CD14-positive monocyte (primary cell): ENCODE measurements around the gene HOXD1. TPM values are rescaled to one million over a fixed set of nuclear protein-coding genes. Genes with fewer than 3 reads are reported as not detected.

Source experiments
- DNase-seq, 3 donors: peaks; one replicate each; pipeline ENCODE4 v3.0.0-alpha.2; 2011 to 2022
- H2AFZ ChIP-seq: 2 replicates; pipeline ENCODE4 v1.6.0; 2012; ENCODE audit warnings: mild to moderate bottlenecking, low read depth, low read length, inconsistent platforms; ENCODE audit not compliant: insufficient read depth, poor library complexity, severe bottlenecking
- H3K27ac ChIP-seq, 2 donors: 1 replicate in 1 of 2; 2 replicates in 1 of 2; pipeline ENCODE4 v1.5.1; 2012 to 2013; ENCODE audit warnings: low read length in 2 of 2, control low read depth in 1 of 2, inconsistent platforms in 1 of 2, low read depth in 1 of 2, mild to moderate bottlenecking in 1 of 2
- H3K27me3 ChIP-seq, 2 donors: one replicate each; pipeline versions ENCODE4 v1.6.0 to v1.6.1; 2011 to 2013; ENCODE audit warnings: low read length in 2 of 2; ENCODE audit not compliant: control insufficient read depth in 2 of 2, insufficient read depth in 2 of 2
- H3K36me3 ChIP-seq, 2 donors: replicated peaks in 1 of 2; 1 replicate in 1 of 2; 2 replicates in 1 of 2; pipeline versions ENCODE4 v1.5.1 to v1.6.1; 2012 to 2013; ENCODE audit warnings: low read length in 2 of 2, control low read depth in 1 of 2, inconsistent platforms in 1 of 2, mild to moderate bottlenecking in 1 of 2; ENCODE audit not compliant: insufficient read depth in 2 of 2, control insufficient read depth in 1 of 2
- H3K4me1 ChIP-seq, 2 donors: 1 replicate in 1 of 2; 2 replicates in 1 of 2; pipeline versions ENCODE4 v1.5.1 to v1.6.1; 2012 to 2013; ENCODE audit warnings: low read length in 2 of 2, control low read depth in 1 of 2, inconsistent platforms in 1 of 2, mild to moderate bottlenecking in 1 of 2, moderate library complexity in 1 of 2; ENCODE audit not compliant: insufficient read depth in 2 of 2, control insufficient read depth in 1 of 2
- H3K4me2 ChIP-seq: replicated peaks from 2 replicates; pipeline ENCODE3; 2012; ENCODE audit warnings: low read length, moderate library complexity, mild to moderate bottlenecking; ENCODE audit not compliant: poor library complexity, severe bottlenecking; ENCODE audit errors: extremely low read depth
- H3K4me3 ChIP-seq, 3 experiments: fragments of 200-600 bp in 1 of 3; sonication (generic) in 1 of 3; replicated peaks in 1 of 3; 1 replicate in 2 of 3; 2 replicates in 1 of 3; pipeline ENCODE4 v1.5.1; 2011 to 2013; ENCODE audit warnings: low read length in 3 of 3, mild to moderate bottlenecking in 3 of 3, control low read depth in 2 of 3, low read depth in 2 of 3, inconsistent platforms in 1 of 3, moderate library complexity in 1 of 3
- H3K79me2 ChIP-seq: 2 replicates; pipeline ENCODE4 v1.6.0; 2012; ENCODE audit warnings: mild to moderate bottlenecking, control low read depth, inconsistent platforms, low read length, moderate library complexity; ENCODE audit not compliant: insufficient read depth
- H3K9ac ChIP-seq: 2 replicates; pipeline ENCODE4 v1.6.0; 2017; ENCODE audit warnings: low read length, mild to moderate bottlenecking; ENCODE audit not compliant: insufficient read depth, poor library complexity, severe bottlenecking
- H3K9me3 ChIP-seq, 2 donors: replicated peaks in 1 of 2; 1 replicate in 1 of 2; 2 replicates in 1 of 2; pipeline versions ENCODE4 v1.5.1 to v1.6.1; 2012 to 2013; ENCODE audit warnings: low read length in 2 of 2, control low read depth in 1 of 2; ENCODE audit not compliant: control insufficient read depth in 1 of 2, insufficient read depth in 1 of 2
- H4K20me1 ChIP-seq: 2 replicates; pipeline ENCODE4 v1.6.0; 2012; ENCODE audit warnings: mild to moderate bottlenecking, low read length, control low read depth, moderate library complexity; ENCODE audit not compliant: insufficient read depth
- H3K27ac Mint-ChIP-seq, 7 donors: one replicate each; pipeline ENCODE4 v1.8.0; 2020; ENCODE audit warnings: mild to moderate bottlenecking in 7 of 7, mixed read lengths in 7 of 7, moderate library complexity in 6 of 7, inconsistent platforms in 2 of 7
- H3K27me3 Mint-ChIP-seq, 3 donors: one replicate each; pipeline ENCODE4 v1.8.0; 2021 to 2022; ENCODE audit warnings: low read depth in 3 of 3, mild to moderate bottlenecking in 3 of 3, mixed read lengths in 3 of 3, moderate library complexity in 3 of 3, inconsistent platforms in 1 of 3
- H3K36me3 Mint-ChIP-seq, 2 donors: one replicate each; pipeline ENCODE4 v1.8.0; 2020; ENCODE audit warnings: mixed read lengths in 2 of 2, inconsistent platforms in 1 of 2, mild to moderate bottlenecking in 1 of 2
- H3K4me1 Mint-ChIP-seq: one replicate; pipeline ENCODE4 v1.8.0; 2020; ENCODE audit warnings: mild to moderate bottlenecking, mixed read lengths
- H3K4me3 Mint-ChIP-seq, 2 donors: one replicate each; pipeline ENCODE4 v1.8.0; 2020; ENCODE audit warnings: mild to moderate bottlenecking in 2 of 2, mixed read lengths in 2 of 2, moderate library complexity in 1 of 2
- H3K9me3 Mint-ChIP-seq, 7 donors: one replicate each; pipeline ENCODE4 v1.8.0; 2020 to 2022; ENCODE audit warnings: mixed read lengths in 7 of 7, mild to moderate bottlenecking in 6 of 7, moderate library complexity in 6 of 7, inconsistent platforms in 2 of 7
- WGBS: methylation state at CpG from one replicate; pipeline ENCODE4 v1.1.5; 2013; ENCODE audit warnings: missing lambda C conversion rate; ENCODE audit not compliant: insufficient coverage; 5-methylcytosine and 5-hydroxymethylcytosine counted together
- intact Hi-C, 2 donors: fragments of 100-400 bp; cut with micrococcal nuclease; formaldehyde crosslinking; loops; one replicate each; pipeline versions ENCODE4 v1.15.0 to v1.15.1; 2023
- polyA plus RNA-seq, 3 donors: library from polyadenylated mRNA; depleted of rRNA in 1 of 3; unstranded in 2 of 3; stranded (reverse) in 1 of 3; fragments of 300-500 nt in 2 of 3; fragments of >200 nt in 1 of 3; fragmentation: Illumina TruSeq in 2 of 3; gene quantifications; 1 replicate in 2 of 3; 2 replicates in 1 of 3; pipeline ENCODE4 v1.2.3, GENCODE V29; 2012 to 2021
- TF ChIP-seq, protein P1 (sequence below): fragments of 200-600 bp; IDR thresholded peaks from one replicate; pipeline ENCODE4 v1.8.0; 2022; ENCODE audit warnings: antibody characterized with exemption, mild to moderate bottlenecking

The HOXD1 gene
- polyA plus RNA-seq, 3 donors, result not detected

DNA sequence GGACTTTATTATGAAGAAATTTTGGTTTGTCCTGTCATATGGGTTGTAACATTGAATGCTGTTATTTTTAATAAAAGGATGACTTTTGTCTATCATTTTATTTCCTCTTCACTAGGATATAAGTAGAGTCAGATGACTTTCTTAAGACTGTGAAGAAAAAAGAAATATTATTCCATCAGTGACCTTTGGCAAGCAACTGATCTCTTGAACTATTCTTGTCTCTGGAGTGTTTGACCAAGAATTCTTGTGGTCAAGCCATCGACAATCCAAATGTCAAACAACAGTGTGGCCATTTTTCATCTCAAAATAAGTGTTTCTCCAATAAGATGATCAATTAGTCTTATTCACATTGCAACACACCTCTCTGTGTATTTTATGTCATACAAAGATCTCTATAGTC lies 24.9 kb downstream of the HOXD1 start:
- Mint-ChIP-seq H3K27me3 (peaks cover 5 to 13% (median 12%) of the 10 kb centered on the region in 3 donors), H3K36me3 (no peaks in the 10 kb centered on the region), H3K27ac (no peak overlapping the region), H3K9me3 (peaks cover 0 to 8% (median 0%) of the 10 kb centered on the region in 7 donors), H3K4me3 (no peak overlapping the region), H3K4me1 (no peaks in the 10 kb centered on the region)
- Histone ChIP-seq H3K79me2 (no peaks in the 10 kb centered on the region), H3K9ac (no peak overlapping the region), H2AFZ (no peak overlapping the region), H3K27ac (no peak overlapping the region), H4K20me1 (no peaks in the 10 kb centered on the region), H3K4me2 (no peak overlapping the region), H3K36me3 (no peaks in the 10 kb centered on the region), H3K4me1 (no peaks in the 10 kb centered on the region), H3K9me3 (no peaks in the 10 kb centered on the region), H3K27me3 (peaks cover 10 to 13% of the 10 kb centered on the region in 2 donors), H3K4me3 (no peak overlapping the region)
- TF ChIP-seq, protein P1, sequence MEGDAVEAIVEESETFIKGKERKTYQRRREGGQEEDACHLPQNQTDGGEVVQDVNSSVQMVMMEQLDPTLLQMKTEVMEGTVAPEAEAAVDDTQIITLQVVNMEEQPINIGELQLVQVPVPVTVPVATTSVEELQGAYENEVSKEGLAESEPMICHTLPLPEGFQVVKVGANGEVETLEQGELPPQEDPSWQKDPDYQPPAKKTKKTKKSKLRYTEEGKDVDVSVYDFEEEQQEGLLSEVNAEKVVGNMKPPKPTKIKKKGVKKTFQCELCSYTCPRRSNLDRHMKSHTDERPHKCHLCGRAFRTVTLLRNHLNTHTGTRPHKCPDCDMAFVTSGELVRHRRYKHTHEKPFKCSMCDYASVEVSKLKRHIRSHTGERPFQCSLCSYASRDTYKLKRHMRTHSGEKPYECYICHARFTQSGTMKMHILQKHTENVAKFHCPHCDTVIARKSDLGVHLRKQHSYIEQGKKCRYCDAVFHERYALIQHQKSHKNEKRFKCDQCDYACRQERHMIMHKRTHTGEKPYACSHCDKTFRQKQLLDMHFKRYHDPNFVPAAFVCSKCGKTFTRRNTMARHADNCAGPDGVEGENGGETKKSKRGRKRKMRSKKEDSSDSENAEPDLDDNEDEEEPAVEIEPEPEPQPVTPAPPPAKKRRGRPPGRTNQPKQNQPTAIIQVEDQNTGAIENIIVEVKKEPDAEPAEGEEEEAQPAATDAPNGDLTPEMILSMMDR, result no peak
- DNase-seq, result no peak
- 67% methylated on average over 1 of the region's 1 CpG for WGBS
- intact Hi-C loops, result no loop called here

- Histone ChIP-seq H4K20me1 (no peaks in the 10 kb centered on the region), H3K9ac (no peak overlapping the region), H3K27me3 (peaks cover 0 to 6% of the 10 kb centered on the region in 2 donors), H3K27ac (no peak overlapping the region), H3K79me2 (no peaks in the 10 kb centered on the region), H3K4me1 (no peaks in the 10 kb centered on the region), H2AFZ (no peak overlapping the region), H3K4me3 (no peak overlapping the region), H3K36me3 (no peaks in the 10 kb centered on the region), H3K9me3 (no peaks in the 10 kb centered on the region), H3K4me2 (no peak overlapping the region)
- H3K27ac Mint-ChIP-seq, result no peak overlapping the region
- no peak overlapping the region for H3K4me3 Mint-ChIP-seq
- peaks cover 9 to 10% (median 9%) of the 10 kb centered on the region in 3 donors for H3K27me3 Mint-ChIP-seq
- TF ChIP-seq, protein P1, result no peak
- H3K4me1 Mint-ChIP-seq, result no peaks in the 10 kb centered on the region
- no CpG with 5 or more reads among the region's 2 CpGs for WGBS
- no peaks in the 10 kb centered on the region for H3K36me3 Mint-ChIP-seq
- intact Hi-C loops, result no loop called here
- DNase-seq, result no peak
- H3K9me3 Mint-ChIP-seq, result peaks cover 0 to 5% (median 3%) of the 10 kb centered on the region in 7 donors
These were observed 39.4 kb downstream of the HOXD1 start for GRCh38 chr2:176227874-176228273.
